Activated T-cell treated with anti-CD3 and anti-CD28 coated beads, Interleukin-2, amount 50 U/mL, for 4 hours (primary cell): ENCODE results near the gene FAR2. TPM values are rescaled to one million over a fixed set of nuclear protein-coding genes. Genes with fewer than 3 reads are reported as not detected.
"Not testable (repeated sequence)": the region's sequence is repeated elsewhere in the genome, so short reads cannot be mapped to it uniquely, and the experiment has no call there.

Source experiments
- ATAC-seq, 2 donors: fragments of 200-7000 bp; cut with Tn5 transposase; one replicate each; pipeline ENCODE4 v1.10.0; 2021
- DNase-seq: peaks from one replicate; pipeline ENCODE4 v3.0.0-alpha.2; 2020
- H3K27me3 Mint-ChIP-seq: one replicate; pipeline ENCODE4 v1.8.0; 2021; ENCODE audit warnings: low read depth, mixed read lengths
- H3K36me3 Mint-ChIP-seq: one replicate; pipeline ENCODE4 v1.8.0; 2022; ENCODE audit warnings: mixed read lengths; ENCODE audit not compliant: insufficient read depth
- H3K4me1 Mint-ChIP-seq: one replicate; pipeline ENCODE4 v1.8.0; 2021; ENCODE audit warnings: low read depth, mixed read lengths
- H3K4me3 Mint-ChIP-seq: one replicate; pipeline ENCODE4 v1.8.0; 2021; ENCODE audit warnings: mild to moderate bottlenecking, moderate library complexity, mixed read lengths
- H3K9me3 Mint-ChIP-seq: one replicate; pipeline ENCODE4 v1.8.0; 2021; ENCODE audit warnings: mixed read lengths
- total RNA-seq, 3 donors: library from RNA; stranded (reverse); gene quantifications; one replicate each; pipeline ENCODE4 v1.2.1, GENCODE V29; 2021

Gene FAR2
- total RNA-seq, 3 donors from 2014 or later, result 2.5 to 5.9 (median 2.5) TPM

GRCh38 chr12:29164477-29165393, 15.7 kb downstream of the FAR2 start:
- Mint-ChIP-seq H3K4me3 (no peak overlapping the region), H3K9me3 (no peaks in the 10 kb centered on the region), H3K27me3 (no peaks in the 10 kb centered on the region), H3K4me1 (peaks cover 30% of the 10 kb centered on the region), H3K36me3 (peaks cover 3% of the 10 kb centered on the region)
- peak; percentile 43 to 57 for ATAC-seq
- DNase-seq, result no peak

GRCh38 chr12:29167445-29167844, 18.4 kb downstream of the FAR2 start:
- DNase-seq, result no peak
- peaks cover 11% of the 10 kb centered on the region for H3K36me3 Mint-ChIP-seq
- H3K9me3 Mint-ChIP-seq, result no peaks in the 10 kb centered on the region
- peaks cover 18% of the 10 kb centered on the region for H3K4me1 Mint-ChIP-seq
- no peaks in the 10 kb centered on the region for H3K27me3 Mint-ChIP-seq
- no peak for ATAC-seq
- H3K4me3 Mint-ChIP-seq, result no peak overlapping the region

GRCh38 chr12:29167988-29168387, 18.9 kb downstream of the FAR2 start:
- Mint-ChIP-seq H3K4me3 (no peak overlapping the region), H3K9me3 (no peaks in the 10 kb centered on the region), H3K4me1 (peaks cover 18% of the 10 kb centered on the region), H3K27me3 (no peaks in the 10 kb centered on the region), H3K36me3 (peaks cover 11% of the 10 kb centered on the region)
- no peak for DNase-seq
- ATAC-seq, result no peak

- ATAC-seq, result not testable (repeated sequence)
These were observed 20.9 kb downstream of the FAR2 start for GRCh38 chr12:29169978-29170377.

GRCh38 chr12:29170478-29171084, 21.5 kb downstream of the FAR2 start:
- H3K9me3 Mint-ChIP-seq, DNase-seq, H3K27me3 Mint-ChIP-seq, ATAC-seq, H3K4me1 Mint-ChIP-seq, H3K4me3 Mint-ChIP-seq: not testable (repeated sequence)
- peaks cover 11% of the 10 kb centered on the region for H3K36me3 Mint-ChIP-seq

More at GRCh38 chr12:29169978-29170377, 20.9 kb downstream of the FAR2 start:
- not testable (repeated sequence) for H3K4me1 Mint-ChIP-seq, DNase-seq, H3K4me3 Mint-ChIP-seq, H3K9me3 Mint-ChIP-seq, H3K27me3 Mint-ChIP-seq
- peaks cover 11% of the 10 kb centered on the region for H3K36me3 Mint-ChIP-seq

- peaks cover 11% of the 10 kb centered on the region for H3K36me3 Mint-ChIP-seq
- H3K9me3 Mint-ChIP-seq, result no peaks in the 10 kb centered on the region
- no peak for ATAC-seq
- H3K27me3 Mint-ChIP-seq, result no peaks in the 10 kb centered on the region
- H3K4me1 Mint-ChIP-seq, result peaks cover 2% of the 10 kb centered on the region
- no peak overlapping the region for H3K4me3 Mint-ChIP-seq
- no peak for DNase-seq
These were observed 22.6 kb downstream of the FAR2 start for GRCh38 chr12:29171421-29172258.

- peaks cover 3% of the 10 kb centered on the region for H3K9me3 Mint-ChIP-seq
- H3K4me3 Mint-ChIP-seq, result no peak overlapping the region
- peaks cover 2% of the 10 kb centered on the region for H3K36me3 Mint-ChIP-seq
- H3K4me1 Mint-ChIP-seq, result no peaks in the 10 kb centered on the region
- ATAC-seq, result no peak
- H3K27me3 Mint-ChIP-seq, result no peaks in the 10 kb centered on the region
- no peak for DNase-seq
These were observed 27.9 kb downstream of the FAR2 start for GRCh38 chr12:29176941-29177340.

- not testable (repeated sequence) for DNase-seq, ATAC-seq, H3K4me1 Mint-ChIP-seq, H3K27me3 Mint-ChIP-seq, H3K36me3 Mint-ChIP-seq, H3K9me3 Mint-ChIP-seq, H3K4me3 Mint-ChIP-seq
These were observed 33.2 kb downstream of the FAR2 start for GRCh38 chr12:29182247-29182646.

- H3K27me3 Mint-ChIP-seq, result no peaks in the 10 kb centered on the region
- no peaks in the 10 kb centered on the region for H3K4me1 Mint-ChIP-seq
- H3K9me3 Mint-ChIP-seq, result no peaks in the 10 kb centered on the region
- H3K4me3 Mint-ChIP-seq, result no peak overlapping the region
- ATAC-seq, result no peak
- H3K36me3 Mint-ChIP-seq, result no peaks in the 10 kb centered on the region
- DNase-seq, result no peak
These were observed 38.7 kb downstream of the FAR2 start for GRCh38 chr12:29187756-29188155.

- ATAC-seq, result no peak
- Mint-ChIP-seq H3K4me1 (no peaks in the 10 kb centered on the region), H3K9me3 (no peaks in the 10 kb centered on the region), H3K27me3 (no peaks in the 10 kb centered on the region), H3K36me3 (no peaks in the 10 kb centered on the region), H3K4me3 (no peak overlapping the region)
- DNase-seq, result no peak
These were observed 42.3 kb downstream of the FAR2 start for GRCh38 chr12:29191267-29191850.

GRCh38 chr12:29198901-29199300, 49.8 kb downstream of the FAR2 start:
- H3K27me3 Mint-ChIP-seq, result no peaks in the 10 kb centered on the region
- no peaks in the 10 kb centered on the region for H3K9me3 Mint-ChIP-seq
- H3K4me3 Mint-ChIP-seq, result no peak overlapping the region
- no peaks in the 10 kb centered on the region for H3K4me1 Mint-ChIP-seq
- peaks cover 2% of the 10 kb centered on the region for H3K36me3 Mint-ChIP-seq
- DNase-seq, result no peak
- ATAC-seq, result no peak

GRCh38 chr12:29200586-29200985, 51.5 kb downstream of the FAR2 start:
- Mint-ChIP-seq H3K27me3 (no peaks in the 10 kb centered on the region), H3K36me3 (peaks cover 2% of the 10 kb centered on the region), H3K9me3 (no peaks in the 10 kb centered on the region), H3K4me3 (no peak overlapping the region), H3K4me1 (no peaks in the 10 kb centered on the region)
- no peak for ATAC-seq
- DNase-seq, result no peak

GRCh38 chr12:29201296-29201695, 52.2 kb downstream of the FAR2 start:
- Mint-ChIP-seq H3K36me3 (peaks cover 2% of the 10 kb centered on the region), H3K9me3 (no peaks in the 10 kb centered on the region), H3K4me1 (no peaks in the 10 kb centered on the region), H3K4me3 (no peak overlapping the region), H3K27me3 (no peaks in the 10 kb centered on the region)
- ATAC-seq (no peak), DNase-seq (no peak)

- Mint-ChIP-seq H3K36me3 (peaks cover 2% of the 10 kb centered on the region), H3K4me3 (no peak overlapping the region), H3K9me3 (no peaks in the 10 kb centered on the region), H3K4me1 (no peaks in the 10 kb centered on the region), H3K27me3 (no peaks in the 10 kb centered on the region)
- DNase-seq, result no peak
- ATAC-seq, result no peak
These were observed 52.7 kb downstream of the FAR2 start for GRCh38 chr12:29201746-29202145.
